LNCaP clone FGC (cell line): ENCODE data around the gene TXNRD2.
"Not testable (repeated sequence)": the region's sequence is repeated elsewhere in the genome, so short reads cannot be mapped to it uniquely, and the experiment has no call there.

Experiments used
- DNase-seq: peaks from one replicate; pipeline ENCODE4 v3.0.0-alpha.2; 2011; ENCODE audit warnings: low read depth
- H3K4me3 ChIP-seq: 2 replicates; pipeline ENCODE4 v1.5.1; 2011; ENCODE audit warnings: mild to moderate bottlenecking, low read depth, low read length, control low read depth
- CTCF ChIP-seq: IDR thresholded peaks from 2 replicates; pipeline ENCODE4 v1.5.1; 2012; ENCODE audit warnings: mild to moderate bottlenecking; ENCODE audit not compliant: control insufficient read depth, insufficient read depth; ENCODE audit errors: extremely low read depth

The TXNRD2 gene

GRCh38 chr22:19927696-19928095 lies 13.9 kb downstream of the TXNRD2 start:
- no peak for DNase-seq
- no peak overlapping the region for H3K4me3 ChIP-seq
- no peak for TF ChIP-seq CTCF

GRCh38 chr22:19926028-19926427 lies 15.6 kb downstream of the TXNRD2 start:
- not testable (repeated sequence) for DNase-seq

GRCh38 chr22:19923914-19924513 lies 17.6 kb downstream of the TXNRD2 start:
- TF ChIP-seq CTCF, result no peak
- H3K4me3 ChIP-seq, result no peak overlapping the region
- DNase-seq, result no peak

More at GRCh38 chr22:19926028-19926427, 15.6 kb downstream of the TXNRD2 start:
- not testable (repeated sequence) for H3K4me3 ChIP-seq

- H3K4me3 ChIP-seq, result no peak overlapping the region
- no peak for TF ChIP-seq CTCF
- DNase-seq, result no peak
These were observed 20.0 kb downstream of the TXNRD2 start for GRCh38 chr22:19921544-19922081.

- no peak for TF ChIP-seq CTCF
- no peak for DNase-seq
- no peak overlapping the region for H3K4me3 ChIP-seq
These were observed 21.8 kb downstream of the TXNRD2 start for GRCh38 chr22:19919701-19920363.

- H3K4me3 ChIP-seq, result no peak overlapping the region
- no peak for DNase-seq
- TF ChIP-seq CTCF, result no peak
These were observed 23.1 kb downstream of the TXNRD2 start for GRCh38 chr22:19918332-19919106.

GRCh38 chr22:19917389-19918138 lies 24.1 kb downstream of the TXNRD2 start:
- no peak overlapping the region for H3K4me3 ChIP-seq
- DNase-seq, result no peak
- TF ChIP-seq CTCF, result no peak
